HCT116 (cell line): ENCODE data around the gene CNPY3.

Experiments used
- CEBPB ChIP-seq: IDR thresholded peaks from 2 replicates; pipeline ENCODE4 v1.6.1; 2012; ENCODE audit warnings: low read depth
- CTCF ChIP-seq, 3 experiments: fragments of 200-600 bp in 1 of 3; sonication (generic) in 1 of 3; IDR thresholded peaks in 2 of 3; conservative IDR thresholded peaks in 1 of 3; 2 replicates each; pipeline ENCODE4 v1.5.1; 2012 to 2017; ENCODE audit warnings: low read depth in 2 of 3, low read length in 2 of 3, antibody characterized with exemption in 1 of 3, borderline replicate concordance in 1 of 3, control low read depth in 1 of 3, mild to moderate bottlenecking in 1 of 3, mixed read lengths in 1 of 3, mixed run types in 1 of 3, moderate library complexity in 1 of 3; ENCODE audit not compliant: insufficient read depth in 1 of 3
- EZH2 ChIP-seq: fragments of 200-600 bp; sonication (generic); IDR thresholded peaks from 2 replicates; pipeline ENCODE4 v1.6.1; 2017; ENCODE audit warnings: antibody characterized with exemption, mixed run types
- EZH2phosphoT487 ChIP-seq: fragments of 200-600 bp; IDR thresholded peaks from 2 replicates; pipeline ENCODE4 v1.6.1; 2018; ENCODE audit warnings: antibody characterized with exemption, borderline replicate concordance
- MAX ChIP-seq: IDR thresholded peaks from 2 replicates; pipeline ENCODE4 v1.6.1; 2012
- POLR2A ChIP-seq: IDR thresholded peaks from 2 replicates; pipeline ENCODE4 v1.7.0; 2011; ENCODE audit warnings: borderline replicate concordance; ENCODE audit not compliant: insufficient read depth, insufficient read length; ENCODE audit errors: extremely low read depth
- POLR2AphosphoS5 ChIP-seq: IDR thresholded peaks from 2 replicates; pipeline ENCODE4 v1.6.1; 2011; ENCODE audit warnings: mild to moderate bottlenecking, low read depth, low read length, moderate library complexity
- RAD21 ChIP-seq: IDR thresholded peaks from 2 replicates; pipeline ENCODE4 v1.6.1; 2012; ENCODE audit warnings: low read depth, mild to moderate bottlenecking
- SP1 ChIP-seq: IDR thresholded peaks from 2 replicates; pipeline ENCODE4 v1.6.1; 2012; ENCODE audit warnings: low read depth
- YY1 ChIP-seq: IDR thresholded peaks from 2 replicates; pipeline ENCODE4 v1.6.1; 2011; ENCODE audit warnings: low read length, low read depth, moderate library complexity, mild to moderate bottlenecking; ENCODE audit not compliant: insufficient replicate concordance; ENCODE audit errors: extremely low read depth
- ZNF274 ChIP-seq: fragments of 200-500 bp; sonication (Bioruptor generic); IDR thresholded peaks from 2 replicates; pipeline ENCODE4 v1.6.1; 2014; ENCODE audit warnings: mild to moderate bottlenecking, low read depth, low read length, inconsistent platforms
- TF ChIP-seq, protein P1 (sequence below): IDR thresholded peaks from 2 replicates; pipeline ENCODE4 v1.6.1; 2012; ENCODE audit warnings: low read depth

GRCh38 chr6:42928986-42929820 is at the start of gene CNPY3:
- no peak for TF ChIP-seq EZH2phosphoT487
- no peak for TF ChIP-seq CTCF (IDR thresholded peaks at IDR 0.05 in 2 of 3, conservative IDR thresholded peaks at IDR 0.05 in 1 of 3; ENCODE audit: borderline replicate concordance in 1 of 3, insufficient read depth in 1 of 3, low read depth in 2 of 3, low read length in 2 of 3)
- no peak for TF ChIP-seq EZH2
- TF ChIP-seq, protein P1, sequence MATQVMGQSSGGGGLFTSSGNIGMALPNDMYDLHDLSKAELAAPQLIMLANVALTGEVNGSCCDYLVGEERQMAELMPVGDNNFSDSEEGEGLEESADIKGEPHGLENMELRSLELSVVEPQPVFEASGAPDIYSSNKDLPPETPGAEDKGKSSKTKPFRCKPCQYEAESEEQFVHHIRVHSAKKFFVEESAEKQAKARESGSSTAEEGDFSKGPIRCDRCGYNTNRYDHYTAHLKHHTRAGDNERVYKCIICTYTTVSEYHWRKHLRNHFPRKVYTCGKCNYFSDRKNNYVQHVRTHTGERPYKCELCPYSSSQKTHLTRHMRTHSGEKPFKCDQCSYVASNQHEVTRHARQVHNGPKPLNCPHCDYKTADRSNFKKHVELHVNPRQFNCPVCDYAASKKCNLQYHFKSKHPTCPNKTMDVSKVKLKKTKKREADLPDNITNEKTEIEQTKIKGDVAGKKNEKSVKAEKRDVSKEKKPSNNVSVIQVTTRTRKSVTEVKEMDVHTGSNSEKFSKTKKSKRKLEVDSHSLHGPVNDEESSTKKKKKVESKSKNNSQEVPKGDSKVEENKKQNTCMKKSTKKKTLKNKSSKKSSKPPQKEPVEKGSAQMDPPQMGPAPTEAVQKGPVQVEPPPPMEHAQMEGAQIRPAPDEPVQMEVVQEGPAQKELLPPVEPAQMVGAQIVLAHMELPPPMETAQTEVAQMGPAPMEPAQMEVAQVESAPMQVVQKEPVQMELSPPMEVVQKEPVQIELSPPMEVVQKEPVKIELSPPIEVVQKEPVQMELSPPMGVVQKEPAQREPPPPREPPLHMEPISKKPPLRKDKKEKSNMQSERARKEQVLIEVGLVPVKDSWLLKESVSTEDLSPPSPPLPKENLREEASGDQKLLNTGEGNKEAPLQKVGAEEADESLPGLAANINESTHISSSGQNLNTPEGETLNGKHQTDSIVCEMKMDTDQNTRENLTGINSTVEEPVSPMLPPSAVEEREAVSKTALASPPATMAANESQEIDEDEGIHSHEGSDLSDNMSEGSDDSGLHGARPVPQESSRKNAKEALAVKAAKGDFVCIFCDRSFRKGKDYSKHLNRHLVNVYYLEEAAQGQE: no peak
- peak; percentile 79 for TF ChIP-seq POLR2AphosphoS5
- peak; percentile 33 for TF ChIP-seq POLR2A
- TF ChIP-seq ZNF274: no peak
- no peak for TF ChIP-seq RAD21
- peak; percentile 98 for TF ChIP-seq SP1
- TF ChIP-seq YY1: no peak
- TF ChIP-seq MAX: peak; percentile 99
- TF ChIP-seq CEBPB: no peak
